ENCODE data around the gene POLE4. TPM values are rescaled to one million over a fixed set of nuclear protein-coding genes. Genes with fewer than 3 reads are reported as not detected.

The POLE4 gene
- total RNA-seq, 1 experiment from 2014 or later = 34.4 TPM

DNA sequence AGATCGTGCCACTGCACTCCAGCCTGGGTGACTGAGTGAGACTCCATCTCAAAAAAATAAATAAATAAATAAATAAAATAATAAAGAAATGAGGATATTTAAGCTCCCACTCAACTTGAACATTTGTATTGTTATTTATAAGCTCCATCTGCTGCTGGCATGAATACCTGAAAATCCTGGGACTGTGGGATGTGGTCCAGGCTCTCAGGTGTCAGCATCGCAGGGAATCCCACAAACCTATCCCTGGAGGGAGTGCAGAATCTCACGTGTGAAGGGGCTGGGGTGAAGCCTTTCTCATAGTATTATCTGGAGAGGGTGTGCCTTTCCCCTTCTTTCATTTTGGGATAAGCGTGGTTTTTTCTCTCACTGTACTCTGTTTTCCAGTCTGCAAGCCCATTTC, 47.4 kb upstream of the POLE4 start:
- no CpG with 5 or more reads among the region's 4 CpGs for WGBS (ENCODE audit: extremely low coverage, insufficient read length, low lambda C conversion rate)
- Histone ChIP-seq H3K9me3 (ENCODE audit: control insufficient read depth, low read depth, low read length) (no peaks in the 10 kb centered on the region), H4K91ac (ENCODE audit: insufficient read length, low read depth, low read length) (no peak overlapping the region), H3K4me1 (ENCODE audit: insufficient read depth, low read length) (no peaks in the 10 kb centered on the region), H3K18ac (ENCODE audit: insufficient read length, low read depth, low read length) (no peak overlapping the region), H4K8ac (replicated peaks; ENCODE audit: insufficient read length, low read depth, low read length) (no peak overlapping the region), H3K4me2 (ENCODE audit: insufficient read depth, insufficient read length, low read length) (no peak overlapping the region), H3K79me2 (ENCODE audit: insufficient read depth, low read length) (no peaks in the 10 kb centered on the region), H3K23ac (ENCODE audit: insufficient read length, low read depth, low read length) (no peak overlapping the region), H4K5ac (ENCODE audit: insufficient read length, low read depth, low read length) (no peak overlapping the region), H4K20me1 (ENCODE audit: control insufficient read depth, insufficient read depth, insufficient read length) (no peaks in the 10 kb centered on the region), H3K14ac (ENCODE audit: insufficient read depth, low read length) (no peak overlapping the region), H3K4ac (ENCODE audit: low read depth, low read length) (no peak overlapping the region), H3K27me3 (ENCODE audit: insufficient read depth, low read length) (no peaks in the 10 kb centered on the region), H3T11ph (ENCODE audit: low read length) (no peak overlapping the region), H2BK12ac (ENCODE audit: insufficient read length, low read depth, low read length) (no peak overlapping the region), H2BK120ac (ENCODE audit: low read depth, low read length, poor library complexity, severe bottlenecking) (no peak overlapping the region), H2AK5ac (ENCODE audit: insufficient read length, low read length) (no peak overlapping the region), H2BK15ac (ENCODE audit: low read depth, low read length) (no peak overlapping the region), H2AFZ (ENCODE audit: low read length) (no peak overlapping the region), H3K79me1 (ENCODE audit: insufficient read depth, low read depth, low read length, poor library complexity, severe bottlenecking) (no peaks in the 10 kb centered on the region), H3K56ac (ENCODE audit: insufficient read length, low read depth, low read length) (no peak overlapping the region), H3K27ac (ENCODE audit: insufficient read length, low read depth, low read length) (no peak overlapping the region), H3K23me2 (ENCODE audit: insufficient read length, low read depth, low read length, poor library complexity, severe bottlenecking) (peaks cover 7% of the 10 kb centered on the region), H2BK20ac (ENCODE audit: low read depth, low read length, poor library complexity, severe bottlenecking) (no peak overlapping the region), H2BK5ac (ENCODE audit: insufficient read length, low read length) (no peak overlapping the region), H3K9ac (ENCODE audit: extremely low read depth, insufficient read length, low read length) (no peak overlapping the region)
- TF ChIP-seq, protein P1, sequence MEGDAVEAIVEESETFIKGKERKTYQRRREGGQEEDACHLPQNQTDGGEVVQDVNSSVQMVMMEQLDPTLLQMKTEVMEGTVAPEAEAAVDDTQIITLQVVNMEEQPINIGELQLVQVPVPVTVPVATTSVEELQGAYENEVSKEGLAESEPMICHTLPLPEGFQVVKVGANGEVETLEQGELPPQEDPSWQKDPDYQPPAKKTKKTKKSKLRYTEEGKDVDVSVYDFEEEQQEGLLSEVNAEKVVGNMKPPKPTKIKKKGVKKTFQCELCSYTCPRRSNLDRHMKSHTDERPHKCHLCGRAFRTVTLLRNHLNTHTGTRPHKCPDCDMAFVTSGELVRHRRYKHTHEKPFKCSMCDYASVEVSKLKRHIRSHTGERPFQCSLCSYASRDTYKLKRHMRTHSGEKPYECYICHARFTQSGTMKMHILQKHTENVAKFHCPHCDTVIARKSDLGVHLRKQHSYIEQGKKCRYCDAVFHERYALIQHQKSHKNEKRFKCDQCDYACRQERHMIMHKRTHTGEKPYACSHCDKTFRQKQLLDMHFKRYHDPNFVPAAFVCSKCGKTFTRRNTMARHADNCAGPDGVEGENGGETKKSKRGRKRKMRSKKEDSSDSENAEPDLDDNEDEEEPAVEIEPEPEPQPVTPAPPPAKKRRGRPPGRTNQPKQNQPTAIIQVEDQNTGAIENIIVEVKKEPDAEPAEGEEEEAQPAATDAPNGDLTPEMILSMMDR (conservative IDR thresholded peaks at IDR 0.05) = no peak
- H3K27me3 Mint-ChIP-seq (ENCODE audit: low read depth) = peaks cover 31% of the 10 kb centered on the region
- H3K4me1 Mint-ChIP-seq = peaks cover 10 to 12% of the 10 kb centered on the region in 2 experiments
- no peak overlapping the region for H3K27ac Mint-ChIP-seq
- H3K36me3 Mint-ChIP-seq (ENCODE audit: insufficient read depth in 1 of 3, low read depth in 3 of 3) = peaks cover 0 to 6% (median 0%) of the 10 kb centered on the region in 3 experiments; a peak in 2 of 7 replicates
- no peak for DNase-seq
- H3K9me3 Mint-ChIP-seq = no peaks in the 10 kb centered on the region; a peak in 4 of 5 replicates
- no peak overlapping the region for H3K4me3 Mint-ChIP-seq

All from H9 (cell line).